ENCODE data around the gene CMTR1.

Gene CMTR1

DNA sequence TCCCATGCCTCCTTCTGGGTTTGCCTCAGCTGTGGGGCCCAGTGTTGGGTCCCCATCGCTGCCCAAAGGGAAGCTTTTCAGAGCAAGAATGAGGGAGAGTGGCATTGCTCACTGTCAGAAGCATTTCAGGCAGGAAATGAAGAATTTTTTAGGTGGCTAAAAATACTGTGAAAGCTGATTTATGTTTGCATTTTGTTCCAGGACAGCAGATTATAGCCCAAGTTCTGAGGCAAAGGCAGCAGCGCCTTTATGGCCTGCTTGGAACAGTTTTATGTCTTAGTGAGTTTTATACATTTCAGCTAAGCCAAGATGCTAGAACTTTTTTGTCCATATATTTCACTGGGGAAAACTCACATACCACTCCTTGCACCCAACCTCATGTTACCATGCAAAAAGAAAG lies 71.0 kb downstream of the CMTR1 start:
- TF ChIP-seq, protein P1, sequence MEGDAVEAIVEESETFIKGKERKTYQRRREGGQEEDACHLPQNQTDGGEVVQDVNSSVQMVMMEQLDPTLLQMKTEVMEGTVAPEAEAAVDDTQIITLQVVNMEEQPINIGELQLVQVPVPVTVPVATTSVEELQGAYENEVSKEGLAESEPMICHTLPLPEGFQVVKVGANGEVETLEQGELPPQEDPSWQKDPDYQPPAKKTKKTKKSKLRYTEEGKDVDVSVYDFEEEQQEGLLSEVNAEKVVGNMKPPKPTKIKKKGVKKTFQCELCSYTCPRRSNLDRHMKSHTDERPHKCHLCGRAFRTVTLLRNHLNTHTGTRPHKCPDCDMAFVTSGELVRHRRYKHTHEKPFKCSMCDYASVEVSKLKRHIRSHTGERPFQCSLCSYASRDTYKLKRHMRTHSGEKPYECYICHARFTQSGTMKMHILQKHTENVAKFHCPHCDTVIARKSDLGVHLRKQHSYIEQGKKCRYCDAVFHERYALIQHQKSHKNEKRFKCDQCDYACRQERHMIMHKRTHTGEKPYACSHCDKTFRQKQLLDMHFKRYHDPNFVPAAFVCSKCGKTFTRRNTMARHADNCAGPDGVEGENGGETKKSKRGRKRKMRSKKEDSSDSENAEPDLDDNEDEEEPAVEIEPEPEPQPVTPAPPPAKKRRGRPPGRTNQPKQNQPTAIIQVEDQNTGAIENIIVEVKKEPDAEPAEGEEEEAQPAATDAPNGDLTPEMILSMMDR (IDR thresholded peaks at IDR 0.05; ENCODE audit: low read length, missing control alignments) = no peak
- no peak overlapping the region for H3K4me3 ChIP-seq (replicated peaks; ENCODE audit: low read depth, low read length)
- DNase-seq (ENCODE audit: low read depth) = no peak

DNA sequence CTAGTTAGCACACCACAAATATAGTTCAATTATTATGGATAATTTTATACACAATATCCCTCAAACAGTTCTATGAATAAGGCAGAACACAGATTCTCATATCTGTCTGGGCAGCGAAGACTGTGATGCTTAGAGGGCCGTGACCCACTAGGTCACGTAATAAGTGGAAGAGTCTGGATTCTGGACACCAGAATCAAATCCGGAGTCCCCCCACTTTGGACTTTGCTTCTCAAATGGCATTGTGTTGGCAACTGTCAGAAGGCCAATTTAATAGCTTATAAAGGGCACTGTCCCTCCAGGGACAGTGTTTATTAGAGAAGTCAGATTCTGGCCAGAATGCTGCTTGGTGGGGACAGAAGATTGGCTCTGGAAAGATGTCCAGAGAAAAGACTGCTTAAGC lies 73.5 kb downstream of the CMTR1 start:
- TF ChIP-seq, protein P1 (IDR thresholded peaks at IDR 0.05; ENCODE audit: low read length, missing control alignments) = no peak
- no peak for DNase-seq (ENCODE audit: low read depth)
- H3K4me3 ChIP-seq (replicated peaks; ENCODE audit: low read depth, low read length) = no peak overlapping the region

DNA sequence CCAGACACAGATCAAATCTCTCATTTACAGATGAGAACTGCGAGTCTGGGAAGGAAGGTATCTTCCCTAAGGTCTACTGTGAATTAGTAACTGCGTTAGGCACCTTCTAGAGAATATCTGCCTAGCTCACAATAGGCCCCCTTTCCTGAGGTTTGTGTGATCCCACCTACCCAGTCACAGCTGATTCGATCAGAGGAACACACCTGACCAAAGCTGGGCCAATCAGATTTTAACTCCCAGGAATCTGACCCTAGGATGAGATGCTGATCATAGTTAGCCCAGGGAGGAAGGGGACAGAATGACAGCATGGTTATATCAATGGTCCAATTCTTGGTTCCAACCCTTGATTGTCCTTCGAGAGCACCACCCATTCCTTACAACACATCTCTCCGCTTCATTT lies 74.1 kb downstream of the CMTR1 start:
- H3K4me3 ChIP-seq (replicated peaks; ENCODE audit: low read depth, low read length) = no peak overlapping the region
- no peak for DNase-seq (ENCODE audit: low read depth)
- TF ChIP-seq, protein P1 (IDR thresholded peaks at IDR 0.05; ENCODE audit: low read length, missing control alignments) = no peak

DNA sequence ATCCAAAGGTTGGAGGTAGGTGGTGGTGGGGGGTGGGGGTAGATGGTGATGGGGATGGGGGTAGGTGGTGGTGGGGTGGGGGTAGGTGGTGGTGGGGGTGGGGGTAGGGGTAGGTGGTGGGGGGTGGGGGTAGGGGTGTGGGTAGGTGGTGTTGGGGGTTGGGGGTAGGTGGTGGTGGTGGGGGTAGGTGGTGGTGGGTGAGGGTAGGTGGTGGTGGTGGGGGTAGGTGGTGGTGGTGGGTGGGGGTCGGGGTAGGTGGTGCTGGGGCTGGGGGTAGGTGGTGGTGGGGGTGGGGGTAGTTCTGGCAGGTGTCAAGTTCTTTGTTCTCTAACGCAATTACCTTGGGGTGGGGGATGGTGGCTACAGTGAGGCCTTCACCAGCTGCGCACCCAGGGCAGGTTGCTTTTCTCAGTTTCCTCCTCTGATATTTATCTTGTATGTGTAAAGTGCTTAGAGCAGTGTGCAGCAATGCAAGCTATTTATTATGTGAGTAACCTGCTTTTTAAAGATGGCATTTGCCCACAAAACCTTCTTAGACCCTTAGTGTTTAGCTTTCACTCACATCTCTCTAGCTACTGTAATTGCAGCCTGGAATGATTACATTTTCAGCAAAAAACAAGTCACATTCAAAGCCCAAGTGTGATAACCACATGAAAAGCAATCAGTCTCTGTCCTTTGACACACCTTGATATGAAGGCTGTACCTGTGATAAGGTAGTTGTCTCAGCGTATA lies 74.8 kb downstream of the CMTR1 start:
- TF ChIP-seq, protein P1 (IDR thresholded peaks at IDR 0.05; ENCODE audit: low read length, missing control alignments) = no peak
- no peak overlapping the region for H3K4me3 ChIP-seq (replicated peaks; ENCODE audit: low read depth, low read length)
- DNase-seq (ENCODE audit: low read depth) = no peak

DNA sequence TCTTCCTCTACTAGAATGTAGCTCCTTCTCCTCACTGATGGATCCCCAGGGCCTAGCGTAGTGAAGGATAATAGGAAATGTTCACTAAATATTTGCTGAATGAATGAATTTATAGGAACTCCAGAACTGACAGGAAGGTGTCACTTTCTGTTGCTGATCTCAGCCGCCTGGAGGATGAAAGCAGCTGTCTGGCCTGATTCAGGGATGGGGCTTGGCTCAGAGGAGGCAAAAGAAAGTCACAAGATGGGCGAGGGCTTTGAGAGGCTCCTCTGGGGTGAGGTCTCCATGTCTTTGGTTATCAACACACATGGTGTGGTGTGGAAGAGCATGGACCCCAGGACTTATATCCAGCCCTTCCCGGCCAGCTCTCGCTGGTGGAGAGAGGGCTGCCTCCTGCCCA lies 78.2 kb downstream of the CMTR1 start:
- DNase-seq (ENCODE audit: low read depth) = no peak
- TF ChIP-seq, protein P1 (IDR thresholded peaks at IDR 0.05; ENCODE audit: low read length, missing control alignments) = no peak
- no peak overlapping the region for H3K4me3 ChIP-seq (replicated peaks; ENCODE audit: low read depth, low read length)

DNA sequence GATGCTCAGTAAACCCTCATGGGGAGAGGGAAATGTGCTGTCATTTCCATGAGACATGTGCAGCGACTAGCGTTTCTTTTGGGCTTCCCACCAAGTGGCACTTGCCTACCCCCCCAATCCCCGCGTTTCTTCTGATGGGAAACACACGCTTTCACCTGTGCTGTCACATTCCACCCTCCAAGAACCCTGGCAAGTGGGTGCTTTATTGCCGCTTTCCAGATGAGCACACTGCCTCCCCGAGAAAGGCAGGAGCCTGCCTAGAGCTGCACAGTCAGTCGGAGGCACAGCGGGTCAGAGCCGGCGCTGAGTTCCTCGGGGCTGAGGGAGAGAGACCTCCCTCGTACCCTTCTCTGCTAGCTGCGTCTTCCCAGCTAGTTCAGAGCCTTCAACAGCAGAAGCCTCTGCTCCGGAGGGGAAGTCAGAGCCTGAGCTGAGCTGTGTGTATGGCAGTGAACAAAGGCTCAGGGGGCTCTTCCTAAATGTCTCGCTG lies 78.9 kb downstream of the CMTR1 start:
- no peak for DNase-seq (ENCODE audit: low read depth)

More for the DNA sequence above, 78.9 kb downstream of the CMTR1 start:
- TF ChIP-seq, protein P1 (IDR thresholded peaks at IDR 0.05; ENCODE audit: low read length, missing control alignments) = no peak
- H3K4me3 ChIP-seq (replicated peaks; ENCODE audit: low read depth, low read length) = no peak overlapping the region
